ACC112 (cell line): Measurements from ENCODE around the gene MOGAT2.
A peak's percentile ranks its signal among the peaks of the same experiment; 100 is the strongest.

Experiments used
- H2AFZ ChIP-seq: fragments of 200-600 bp; sonication (generic); one replicate; pipeline ENCODE4 v1.6.0; 2017; ENCODE audit warnings: antibody characterized with exemption, low read length; ENCODE audit not compliant: unreplicated experiment
- H3K27ac ChIP-seq: fragments of 200-600 bp; sonication (generic); 2 replicates; pipeline ENCODE4 v1.5.1; 2014; ENCODE audit warnings: low read depth, mild to moderate bottlenecking, antibody characterized with exemption, low read length, moderate library complexity
- H3K27me3 ChIP-seq: fragments of 200-600 bp; sonication (generic); 2 replicates; pipeline ENCODE4 v1.6.1; 2014; ENCODE audit warnings: mild to moderate bottlenecking, antibody characterized with exemption, low read length, moderate library complexity, mixed read lengths; ENCODE audit not compliant: insufficient read depth
- H3K36me3 ChIP-seq: fragments of 200-600 bp; sonication (generic); 2 replicates; pipeline ENCODE4 v1.6.1; 2016; ENCODE audit warnings: mild to moderate bottlenecking, antibody characterized with exemption, low read length, moderate library complexity, mixed read lengths; ENCODE audit not compliant: insufficient read depth
- H3K4me1 ChIP-seq: fragments of 200-600 bp; sonication (generic); one replicate; pipeline ENCODE4 v1.6.1; 2016; ENCODE audit warnings: low read length, mixed read lengths; ENCODE audit not compliant: insufficient read depth, unreplicated experiment, control insufficient read depth
- H3K4me3 ChIP-seq: fragments of 200-600 bp; sonication (generic); 2 replicates; pipeline ENCODE4 v1.5.1; 2014; ENCODE audit warnings: mild to moderate bottlenecking, low read depth, low read length
- H3K79me2 ChIP-seq: fragments of 200-600 bp; sonication (generic); one replicate; pipeline ENCODE4 v1.6.0; 2016; ENCODE audit warnings: low read length; ENCODE audit not compliant: control insufficient read depth, unreplicated experiment, insufficient read depth

The MOGAT2 gene

GRCh38 chr11:75691804-75692203, 25.8 kb upstream of the MOGAT2 start:
- Histone ChIP-seq H3K79me2 (no peaks in the 10 kb centered on the region), H3K4me3 (no peak overlapping the region), H3K4me1 (peaks cover 15% of the 10 kb centered on the region), H2AFZ (no peak overlapping the region), H3K27ac (no peak overlapping the region), H3K27me3 (peaks cover 12% of the 10 kb centered on the region), H3K36me3 (no peaks in the 10 kb centered on the region)

- Histone ChIP-seq H3K36me3 (no peaks in the 10 kb centered on the region), H3K27ac (no peak overlapping the region), H3K4me1 (no peaks in the 10 kb centered on the region), H3K79me2 (no peaks in the 10 kb centered on the region), H3K4me3 (no peak overlapping the region), H3K27me3 (peaks cover 4% of the 10 kb centered on the region), H2AFZ (no peak overlapping the region)
Measured at GRCh38 chr11:75697906-75698581, 19.6 kb upstream of the MOGAT2 start.

GRCh38 chr11:75700940-75701339, 16.7 kb upstream of the MOGAT2 start:
- no peak overlapping the region for H3K27ac ChIP-seq

GRCh38 chr11:75703695-75704237, 13.9 kb upstream of the MOGAT2 start:
- Histone ChIP-seq H3K4me3 (no peak overlapping the region), H3K4me1 (no peaks in the 10 kb centered on the region), H3K36me3 (no peaks in the 10 kb centered on the region), H2AFZ (no peak overlapping the region), H3K27me3 (peaks cover under 1% of the 10 kb centered on the region; the same call in 1 of the 2 replicates), H3K27ac (no peak overlapping the region), H3K79me2 (no peaks in the 10 kb centered on the region)

More at GRCh38 chr11:75700940-75701339, 16.7 kb upstream of the MOGAT2 start:
- H2AFZ ChIP-seq: no peak overlapping the region
- no peaks in the 10 kb centered on the region for H3K79me2 ChIP-seq
- peaks cover 4% of the 10 kb centered on the region for H3K27me3 ChIP-seq
- H3K4me1 ChIP-seq: no peaks in the 10 kb centered on the region
- no peaks in the 10 kb centered on the region for H3K36me3 ChIP-seq
- H3K4me3 ChIP-seq: no peak overlapping the region

- no peak overlapping the region for H2AFZ ChIP-seq
Measured at GRCh38 chr11:75705541-75705940, 12.1 kb upstream of the MOGAT2 start.

GRCh38 chr11:75706260-75706729, 11.3 kb upstream of the MOGAT2 start:
- Histone ChIP-seq H3K27me3 (no peaks in the 10 kb centered on the region), H3K4me1 (no peaks in the 10 kb centered on the region), H3K36me3 (no peaks in the 10 kb centered on the region), H3K79me2 (no peaks in the 10 kb centered on the region), H3K27ac (no peak overlapping the region), H2AFZ (peak overlapping the region; percentile 88), H3K4me3 (peak overlapping the region; percentile 10; the same call in 1 of the 2 replicates)

More at GRCh38 chr11:75705541-75705940, 12.1 kb upstream of the MOGAT2 start:
- no peaks in the 10 kb centered on the region for H3K36me3 ChIP-seq
- no peaks in the 10 kb centered on the region for H3K4me1 ChIP-seq
- H3K79me2 ChIP-seq: no peaks in the 10 kb centered on the region
- H3K4me3 ChIP-seq: no peak overlapping the region
- H3K27me3 ChIP-seq: no peaks in the 10 kb centered on the region
- no peak overlapping the region for H3K27ac ChIP-seq

- Histone ChIP-seq H3K27ac (no peak overlapping the region), H3K4me1 (no peaks in the 10 kb centered on the region), H3K27me3 (peaks cover 5% of the 10 kb centered on the region; the same call in 1 of the 2 replicates), H3K36me3 (no peaks in the 10 kb centered on the region), H3K79me2 (no peaks in the 10 kb centered on the region), H2AFZ (no peak overlapping the region), H3K4me3 (no peak overlapping the region)
Measured at GRCh38 chr11:75714211-75714610, 3.4 kb upstream of the MOGAT2 start.

GRCh38 chr11:75715688-75716087, 1.9 kb upstream of the MOGAT2 start:
- H3K4me3 ChIP-seq: no peak overlapping the region
- no peaks in the 10 kb centered on the region for H3K4me1 ChIP-seq
- no peaks in the 10 kb centered on the region for H3K79me2 ChIP-seq
- H3K27ac ChIP-seq: no peak overlapping the region
- peaks cover 5% of the 10 kb centered on the region; the same call in 1 of the 2 replicates for H3K27me3 ChIP-seq
- H2AFZ ChIP-seq: no peak overlapping the region
- no peaks in the 10 kb centered on the region for H3K36me3 ChIP-seq

- Histone ChIP-seq H2AFZ (no peak overlapping the region), H3K27me3 (peaks cover 5% of the 10 kb centered on the region; the same call in 1 of the 2 replicates), H3K4me3 (no peak overlapping the region), H3K4me1 (no peaks in the 10 kb centered on the region), H3K79me2 (no peaks in the 10 kb centered on the region), H3K36me3 (no peaks in the 10 kb centered on the region), H3K27ac (no peak overlapping the region)
Measured at GRCh38 chr11:75716659-75717058, 979 bp upstream of the MOGAT2 start.

GRCh38 chr11:75718419-75719339, 1.0 kb downstream of the MOGAT2 start:
- Histone ChIP-seq H3K79me2 (no peaks in the 10 kb centered on the region), H3K27ac (no peak overlapping the region), H3K27me3 (0 out of 2 replicates have a peak, but pooled peaks cover 5% of the 10 kb centered on the region), H3K36me3 (no peaks in the 10 kb centered on the region), H2AFZ (no peak overlapping the region), H3K4me3 (no peak overlapping the region), H3K4me1 (no peaks in the 10 kb centered on the region)
